PFSK-1 (cell line): ENCODE measurements around the gene DUSP18.

Experiments
- SIN3A ChIP-seq: IDR thresholded peaks from 2 replicates; pipeline ENCODE4 v1.6.1; 2012; ENCODE audit warnings: mild to moderate bottlenecking, low read length, moderate library complexity, borderline replicate concordance; ENCODE audit not compliant: insufficient read depth
- TF ChIP-seq, protein P1 (sequence below), 2 experiments: IDR thresholded peaks; 2 replicates each; pipeline versions ENCODE4 v1.6.1 to v1.8.0; 2011 to 2012; ENCODE audit warnings: low read depth in 2 of 2, low read length in 2 of 2, control low read depth in 1 of 2, inconsistent platforms in 1 of 2, mild to moderate bottlenecking in 1 of 2, moderate library complexity in 1 of 2; ENCODE audit not compliant: insufficient read depth in 1 of 2

DNA sequence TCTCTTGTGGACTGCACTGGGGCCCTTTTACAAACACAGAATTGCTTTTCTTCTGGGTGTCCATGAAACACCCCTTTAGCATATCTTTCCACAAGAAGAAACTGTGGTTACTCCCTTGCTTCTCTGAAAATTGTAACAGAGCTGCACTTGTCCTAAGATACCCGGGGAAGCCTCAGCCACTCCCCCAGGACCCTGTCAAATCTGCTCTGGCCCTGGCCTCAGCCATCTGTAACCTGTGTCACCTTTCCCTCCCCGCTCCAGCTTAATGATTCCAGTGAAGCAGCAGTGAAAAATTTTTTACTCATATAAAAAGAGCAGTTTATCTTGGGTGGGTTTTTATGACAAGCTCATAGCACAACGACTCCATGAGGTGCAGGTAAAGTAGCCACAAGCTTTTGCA is 3.4 kb upstream of the DUSP18 start:
- TF ChIP-seq SIN3A: no peak
- TF ChIP-seq, protein P1, sequence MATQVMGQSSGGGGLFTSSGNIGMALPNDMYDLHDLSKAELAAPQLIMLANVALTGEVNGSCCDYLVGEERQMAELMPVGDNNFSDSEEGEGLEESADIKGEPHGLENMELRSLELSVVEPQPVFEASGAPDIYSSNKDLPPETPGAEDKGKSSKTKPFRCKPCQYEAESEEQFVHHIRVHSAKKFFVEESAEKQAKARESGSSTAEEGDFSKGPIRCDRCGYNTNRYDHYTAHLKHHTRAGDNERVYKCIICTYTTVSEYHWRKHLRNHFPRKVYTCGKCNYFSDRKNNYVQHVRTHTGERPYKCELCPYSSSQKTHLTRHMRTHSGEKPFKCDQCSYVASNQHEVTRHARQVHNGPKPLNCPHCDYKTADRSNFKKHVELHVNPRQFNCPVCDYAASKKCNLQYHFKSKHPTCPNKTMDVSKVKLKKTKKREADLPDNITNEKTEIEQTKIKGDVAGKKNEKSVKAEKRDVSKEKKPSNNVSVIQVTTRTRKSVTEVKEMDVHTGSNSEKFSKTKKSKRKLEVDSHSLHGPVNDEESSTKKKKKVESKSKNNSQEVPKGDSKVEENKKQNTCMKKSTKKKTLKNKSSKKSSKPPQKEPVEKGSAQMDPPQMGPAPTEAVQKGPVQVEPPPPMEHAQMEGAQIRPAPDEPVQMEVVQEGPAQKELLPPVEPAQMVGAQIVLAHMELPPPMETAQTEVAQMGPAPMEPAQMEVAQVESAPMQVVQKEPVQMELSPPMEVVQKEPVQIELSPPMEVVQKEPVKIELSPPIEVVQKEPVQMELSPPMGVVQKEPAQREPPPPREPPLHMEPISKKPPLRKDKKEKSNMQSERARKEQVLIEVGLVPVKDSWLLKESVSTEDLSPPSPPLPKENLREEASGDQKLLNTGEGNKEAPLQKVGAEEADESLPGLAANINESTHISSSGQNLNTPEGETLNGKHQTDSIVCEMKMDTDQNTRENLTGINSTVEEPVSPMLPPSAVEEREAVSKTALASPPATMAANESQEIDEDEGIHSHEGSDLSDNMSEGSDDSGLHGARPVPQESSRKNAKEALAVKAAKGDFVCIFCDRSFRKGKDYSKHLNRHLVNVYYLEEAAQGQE (IDR thresholded peaks at IDR 0.05; ENCODE audit: insufficient read depth in 1 of 2, low read depth in 2 of 2, low read length in 2 of 2): no peak
